Measurements from ENCODE around the gene EPM2AIP1.

GRCh38 chr3:37032961-37033360, 40.0 kb upstream of the EPM2AIP1 start:
- no peak for TF ChIP-seq CTCF (IDR thresholded peaks at IDR 0.05; ENCODE audit: extremely low read depth in 1 of 2, insufficient read depth in 1 of 2, low read depth in 1 of 2, low read length in 2 of 2)
- TF ChIP-seq POLR2A (IDR thresholded peaks at IDR 0.05; ENCODE audit: low read depth, low read length), result no peak
- no peak for TF ChIP-seq EZH2 (IDR thresholded peaks at IDR 0.05; ENCODE audit: borderline replicate concordance, low read depth, low read length, severe bottlenecking)
- no peak for TF ChIP-seq MAX (IDR thresholded peaks at IDR 0.05; ENCODE audit: insufficient read depth, insufficient read length)
- no peak for TF ChIP-seq POLR2AphosphoS5 (IDR thresholded peaks at IDR 0.05; ENCODE audit: insufficient read depth, low read depth, low read length)
- TF ChIP-seq MYC (IDR thresholded peaks at IDR 0.05; ENCODE audit: low read depth, low read length), result no peak
- no peak for TF ChIP-seq FOS (IDR thresholded peaks at IDR 0.05; ENCODE audit: borderline replicate concordance, insufficient read depth, low read length)
